ENCODE data around the gene ZCCHC24.

The ZCCHC24 gene

DNA sequence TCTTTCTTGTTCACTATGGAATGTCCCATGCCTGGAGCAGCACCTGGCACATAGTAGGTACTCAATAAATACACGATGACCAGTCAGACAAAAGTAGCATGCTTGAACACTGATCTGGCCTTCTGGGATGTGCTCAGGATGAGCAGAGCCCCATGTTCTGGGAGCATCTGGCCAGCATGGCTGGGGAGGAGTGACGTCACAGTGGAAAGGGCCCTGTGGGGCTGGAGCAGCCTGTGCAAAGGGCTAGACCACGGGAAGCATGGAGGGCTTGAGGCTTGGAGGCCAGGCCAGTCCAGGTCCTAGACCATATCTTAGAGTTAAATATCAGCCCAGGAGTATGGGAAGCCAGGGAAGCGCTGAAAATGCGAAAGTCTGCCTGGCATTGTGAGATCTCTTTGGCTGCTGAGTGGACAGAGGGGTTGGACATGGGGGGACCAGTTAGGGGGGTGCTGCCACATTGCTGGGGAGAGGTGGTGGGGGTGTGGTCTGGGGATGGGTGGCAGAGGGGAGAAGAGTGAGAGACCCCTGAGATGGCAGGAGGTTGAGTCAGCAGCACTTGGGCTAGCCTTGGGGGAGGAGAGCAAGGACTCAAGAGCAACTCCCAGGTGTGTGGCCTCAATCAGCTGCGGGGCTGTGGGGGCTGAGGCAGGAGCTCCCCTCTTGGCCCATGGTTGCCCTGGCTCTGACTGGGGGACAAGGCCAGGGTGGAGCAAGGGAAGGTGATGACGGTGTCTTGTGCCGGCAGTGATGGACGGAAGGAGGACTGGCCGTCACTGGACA is 34.9 kb downstream of the ZCCHC24 start:
- Histone ChIP-seq H3K9me3 (ENCODE audit: control insufficient read depth, low read length) (no peaks in the 10 kb centered on the region), H3K4me3 (ENCODE audit: low read length) (no peak overlapping the region), H3K9ac (ENCODE audit: low read length) (no peak overlapping the region), H3K27me3 (ENCODE audit: control insufficient read depth, insufficient read depth, low read length) (no peaks in the 10 kb centered on the region), H3K4me1 (ENCODE audit: control insufficient read depth, insufficient read depth, low read length) (peaks cover 36% of the 10 kb centered on the region), H3K36me3 (ENCODE audit: control insufficient read depth, insufficient read depth, low read length) (no peaks in the 10 kb centered on the region)

GRCh38 chr10:79409726-79410085 is 35.7 kb downstream of the ZCCHC24 start:
- Histone ChIP-seq H3K27me3 (ENCODE audit: control insufficient read depth, insufficient read depth, low read length) (no peaks in the 10 kb centered on the region), H3K36me3 (ENCODE audit: control insufficient read depth, insufficient read depth, low read length) (no peaks in the 10 kb centered on the region), H3K4me1 (ENCODE audit: control insufficient read depth, insufficient read depth, low read length) (peaks cover 44% of the 10 kb centered on the region), H3K4me3 (ENCODE audit: low read length) (no peak overlapping the region), H3K9me3 (ENCODE audit: control insufficient read depth, low read length) (no peaks in the 10 kb centered on the region), H3K9ac (ENCODE audit: low read length) (no peak overlapping the region)

DNA sequence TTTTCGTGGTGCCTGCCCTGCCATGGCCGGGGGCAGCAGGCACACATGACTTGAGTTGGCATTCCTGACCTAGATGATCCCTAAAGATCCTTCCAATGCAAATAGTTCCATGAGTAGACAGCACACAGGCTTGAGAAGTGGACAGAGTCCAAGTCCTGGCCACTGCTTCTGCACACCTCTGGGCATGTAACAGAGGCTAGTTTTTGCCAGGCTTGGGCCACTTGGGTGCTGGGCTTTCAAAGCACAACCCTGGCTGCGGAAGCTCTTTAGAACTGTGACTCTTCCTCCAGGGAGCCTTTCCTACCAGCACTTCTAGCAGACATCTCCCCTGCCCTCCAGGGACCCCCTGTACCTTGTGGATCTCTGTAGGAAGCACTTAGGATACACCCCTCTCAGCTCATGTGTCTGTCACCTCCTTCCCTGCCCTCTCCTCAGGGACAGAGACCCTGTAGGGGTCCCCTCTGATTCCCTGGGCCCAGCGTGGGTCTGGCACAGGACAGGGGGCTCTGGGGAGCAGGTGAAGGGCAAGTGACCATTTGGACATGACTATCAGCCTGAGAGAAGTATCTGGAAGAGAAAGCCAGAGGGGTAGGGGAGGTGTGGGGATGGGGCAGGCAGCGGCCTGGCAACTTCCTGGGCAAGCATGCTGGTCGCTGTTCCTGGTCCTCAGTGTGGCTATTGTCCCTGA is 36.2 kb downstream of the ZCCHC24 start:
- Histone ChIP-seq H3K27me3 (ENCODE audit: control insufficient read depth, insufficient read depth, low read length) (no peaks in the 10 kb centered on the region), H3K9me3 (ENCODE audit: control insufficient read depth, low read length) (no peaks in the 10 kb centered on the region), H3K4me3 (ENCODE audit: low read length) (no peak overlapping the region), H3K36me3 (ENCODE audit: control insufficient read depth, insufficient read depth, low read length) (no peaks in the 10 kb centered on the region), H3K9ac (ENCODE audit: low read length) (no peak overlapping the region), H3K4me1 (ENCODE audit: control insufficient read depth, insufficient read depth, low read length) (peaks cover 50% of the 10 kb centered on the region)

DNA sequence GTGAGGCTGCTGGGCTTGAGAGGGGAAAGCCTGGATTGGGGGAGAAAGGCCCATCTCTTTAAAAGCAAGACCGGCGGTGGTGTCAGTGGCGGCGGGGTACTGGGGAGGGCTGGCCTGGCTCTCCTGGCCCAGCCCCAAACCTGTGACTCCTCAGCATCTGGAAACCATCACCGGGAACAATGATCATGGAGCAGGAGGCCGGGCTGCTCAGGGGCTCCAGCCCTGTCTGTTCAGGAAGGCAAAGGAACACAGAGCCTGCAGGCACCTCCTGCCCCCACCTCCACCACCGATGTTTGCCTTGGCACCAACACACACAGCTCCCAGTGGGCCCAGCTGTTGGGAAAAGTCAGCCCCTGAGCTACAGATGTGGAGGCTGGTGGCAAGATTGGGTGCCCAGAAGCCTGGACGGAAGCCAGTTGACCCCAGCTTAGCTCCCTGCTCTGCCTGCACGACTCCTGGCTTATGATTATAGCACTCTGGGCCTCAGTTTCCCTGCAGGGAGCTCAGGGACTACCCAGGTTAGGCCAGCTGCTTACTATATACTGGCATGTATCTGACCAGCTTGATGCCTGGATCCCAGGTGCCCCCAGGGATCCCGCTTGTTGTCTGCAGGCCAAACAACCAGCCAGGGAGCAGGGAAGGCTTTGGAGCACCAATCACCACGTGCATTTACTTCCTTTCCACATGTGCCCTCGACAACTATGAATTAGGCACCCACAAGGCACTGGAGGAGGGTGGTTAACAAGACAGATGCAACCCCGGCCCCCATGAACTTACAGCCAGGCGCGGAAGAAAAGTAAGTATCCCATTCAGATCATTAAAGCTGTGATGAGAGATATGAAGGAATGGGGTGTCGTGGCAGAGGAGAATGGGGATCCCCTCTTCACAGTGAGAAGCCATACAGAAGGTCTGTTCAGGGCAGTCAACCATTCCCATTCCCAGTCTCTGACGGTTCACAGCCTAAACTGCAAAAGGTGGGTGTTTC is 37.3 kb downstream of the ZCCHC24 start:
- H3K36me3 ChIP-seq (ENCODE audit: control insufficient read depth, insufficient read depth, low read length), result no peaks in the 10 kb centered on the region
- H3K27me3 ChIP-seq (ENCODE audit: control insufficient read depth, insufficient read depth, low read length), result no peaks in the 10 kb centered on the region
- H3K9me3 ChIP-seq (ENCODE audit: control insufficient read depth, low read length), result no peaks in the 10 kb centered on the region
- H3K9ac ChIP-seq (ENCODE audit: low read length), result no peak overlapping the region
- H3K4me1 ChIP-seq (ENCODE audit: control insufficient read depth, insufficient read depth, low read length), result peaks cover 60% of the 10 kb centered on the region
- H3K4me3 ChIP-seq (ENCODE audit: low read length), result no peak overlapping the region

DNA sequence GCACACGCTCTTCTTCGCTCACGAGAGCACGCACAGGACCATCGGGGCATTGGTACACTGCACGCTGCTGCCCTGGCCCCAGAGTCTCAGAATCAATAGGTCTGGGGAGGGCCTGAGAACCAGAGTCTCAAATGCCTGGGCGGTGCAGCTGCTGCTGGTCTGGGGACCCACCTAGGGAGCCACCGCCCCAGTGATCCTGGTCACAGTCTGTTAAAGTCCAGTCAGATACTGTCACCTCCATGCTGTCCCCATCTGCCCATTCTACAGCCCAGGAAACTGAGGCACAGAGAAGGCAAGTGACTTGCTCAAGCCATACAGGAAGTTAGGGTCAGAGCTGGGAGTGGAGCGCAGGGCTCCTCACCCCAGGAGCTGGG is 38.0 kb downstream of the ZCCHC24 start:
- no peaks in the 10 kb centered on the region for H3K36me3 ChIP-seq (ENCODE audit: control insufficient read depth, insufficient read depth, low read length)

GRCh38 chr10:79406683-79407422 is 38.6 kb downstream of the ZCCHC24 start:
- Histone ChIP-seq H3K4me3 (ENCODE audit: low read length) (no peak overlapping the region), H3K36me3 (ENCODE audit: control insufficient read depth, insufficient read depth, low read length) (no peaks in the 10 kb centered on the region), H3K9me3 (ENCODE audit: control insufficient read depth, low read length) (no peaks in the 10 kb centered on the region), H3K27me3 (ENCODE audit: control insufficient read depth, insufficient read depth, low read length) (no peaks in the 10 kb centered on the region), H3K9ac (ENCODE audit: low read length) (no peak overlapping the region), H3K4me1 (ENCODE audit: control insufficient read depth, insufficient read depth, low read length) (peaks cover 67% of the 10 kb centered on the region)

More for the DNA sequence above, 38.0 kb downstream of the ZCCHC24 start:
- Histone ChIP-seq H3K9ac (ENCODE audit: low read length) (no peak overlapping the region), H3K9me3 (ENCODE audit: control insufficient read depth, low read length) (no peaks in the 10 kb centered on the region), H3K27me3 (ENCODE audit: control insufficient read depth, insufficient read depth, low read length) (no peaks in the 10 kb centered on the region), H3K4me3 (ENCODE audit: low read length) (no peak overlapping the region), H3K4me1 (ENCODE audit: control insufficient read depth, insufficient read depth, low read length) (peaks cover 67% of the 10 kb centered on the region)

GRCh38 chr10:79405995-79406515 is 39.4 kb downstream of the ZCCHC24 start:
- no peaks in the 10 kb centered on the region for H3K36me3 ChIP-seq (ENCODE audit: control insufficient read depth, insufficient read depth, low read length)
- no peaks in the 10 kb centered on the region for H3K9me3 ChIP-seq (ENCODE audit: control insufficient read depth, low read length)
- no peak overlapping the region for H3K9ac ChIP-seq (ENCODE audit: low read length)
- H3K4me3 ChIP-seq (ENCODE audit: low read length), result no peak overlapping the region
- H3K4me1 ChIP-seq (ENCODE audit: control insufficient read depth, insufficient read depth, low read length), result peaks cover 71% of the 10 kb centered on the region
- no peaks in the 10 kb centered on the region for H3K27me3 ChIP-seq (ENCODE audit: control insufficient read depth, insufficient read depth, low read length)

DNA sequence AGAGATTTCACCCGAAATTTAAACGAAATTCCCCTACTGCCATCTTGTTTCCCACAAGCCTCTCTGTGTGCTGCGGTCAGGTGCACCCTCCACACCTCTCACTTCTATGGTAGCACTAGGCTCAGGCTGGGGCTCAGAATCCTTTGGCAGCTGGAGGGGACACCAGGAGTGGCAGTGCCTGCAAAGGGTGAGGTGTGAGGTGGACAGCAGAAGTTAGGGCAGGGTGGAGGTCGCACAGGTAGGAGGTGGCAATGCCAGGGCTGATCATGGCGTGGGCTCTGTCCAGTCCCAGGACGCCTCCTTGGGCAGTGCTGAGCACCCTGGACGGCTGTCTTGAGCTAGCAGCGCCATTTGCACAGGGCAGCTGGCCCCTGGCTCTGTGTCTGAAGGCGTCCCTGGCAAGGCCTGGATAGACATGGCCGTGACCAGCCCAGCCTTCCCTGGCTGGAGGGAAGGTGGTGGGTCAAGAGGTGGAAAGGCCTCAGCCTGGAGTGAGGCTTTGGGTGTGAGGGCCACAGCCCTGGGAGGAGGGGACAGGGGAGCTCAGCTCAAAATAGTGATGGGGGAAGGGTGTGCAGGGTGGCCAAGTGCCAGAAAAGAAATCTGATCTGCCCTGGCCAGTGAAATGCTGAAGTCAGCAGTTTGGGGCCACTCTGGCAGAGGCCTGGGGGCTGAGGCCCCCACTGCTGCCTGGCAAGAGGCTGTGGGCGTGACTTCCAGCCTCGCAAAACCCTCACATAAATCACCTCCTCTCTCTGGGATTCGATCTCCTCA is 40.0 kb downstream of the ZCCHC24 start:
- no peaks in the 10 kb centered on the region for H3K36me3 ChIP-seq (ENCODE audit: control insufficient read depth, insufficient read depth, low read length)
- peaks cover 77% of the 10 kb centered on the region for H3K4me1 ChIP-seq (ENCODE audit: control insufficient read depth, insufficient read depth, low read length)
- H3K4me3 ChIP-seq (ENCODE audit: low read length), result no peak overlapping the region
- no peaks in the 10 kb centered on the region for H3K9me3 ChIP-seq (ENCODE audit: control insufficient read depth, low read length)
- H3K9ac ChIP-seq (ENCODE audit: low read length), result no peak overlapping the region
- no peaks in the 10 kb centered on the region for H3K27me3 ChIP-seq (ENCODE audit: control insufficient read depth, insufficient read depth, low read length)

- Histone ChIP-seq H3K4me1 (ENCODE audit: control insufficient read depth, insufficient read depth, low read length) (peaks cover 84% of the 10 kb centered on the region), H3K27me3 (ENCODE audit: control insufficient read depth, insufficient read depth, low read length) (no peaks in the 10 kb centered on the region), H3K9me3 (ENCODE audit: control insufficient read depth, low read length) (no peaks in the 10 kb centered on the region), H3K4me3 (ENCODE audit: low read length) (no peak overlapping the region), H3K36me3 (ENCODE audit: control insufficient read depth, insufficient read depth, low read length) (no peaks in the 10 kb centered on the region), H3K9ac (ENCODE audit: low read length) (no peak overlapping the region)
Measured at GRCh38 chr10:79404690-79405131, 40.7 kb downstream of the ZCCHC24 start.

- no peaks in the 10 kb centered on the region for H3K9me3 ChIP-seq (ENCODE audit: control insufficient read depth, low read length)
- H3K36me3 ChIP-seq (ENCODE audit: control insufficient read depth, insufficient read depth, low read length), result no peaks in the 10 kb centered on the region
- no peaks in the 10 kb centered on the region for H3K27me3 ChIP-seq (ENCODE audit: control insufficient read depth, insufficient read depth, low read length)
- H3K4me3 ChIP-seq (ENCODE audit: low read length), result no peak overlapping the region
- H3K9ac ChIP-seq (ENCODE audit: low read length), result no peak overlapping the region
- peaks cover 88% of the 10 kb centered on the region for H3K4me1 ChIP-seq (ENCODE audit: control insufficient read depth, insufficient read depth, low read length)
Measured at GRCh38 chr10:79404231-79404609, 41.2 kb downstream of the ZCCHC24 start.
